Jurkat, Clone E6-1 (cell line): Measurements from ENCODE around the gene PEMT.

ENCODE experiments used
- DNase-seq: peaks from one replicate; pipeline ENCODE4 v3.0.0-alpha.2; 2011; ENCODE audit warnings: low read depth, low spot score
- H3K4me3 ChIP-seq: 2 replicates; pipeline ENCODE4 v1.5.1; 2011; ENCODE audit warnings: mild to moderate bottlenecking, low read length, control low read depth, moderate library complexity

Gene PEMT

GRCh38 chr17:17606416-17607000 is 15.0 kb upstream of the PEMT start:
- DNase-seq, result no peak
- no peak overlapping the region for H3K4me3 ChIP-seq

DNA sequence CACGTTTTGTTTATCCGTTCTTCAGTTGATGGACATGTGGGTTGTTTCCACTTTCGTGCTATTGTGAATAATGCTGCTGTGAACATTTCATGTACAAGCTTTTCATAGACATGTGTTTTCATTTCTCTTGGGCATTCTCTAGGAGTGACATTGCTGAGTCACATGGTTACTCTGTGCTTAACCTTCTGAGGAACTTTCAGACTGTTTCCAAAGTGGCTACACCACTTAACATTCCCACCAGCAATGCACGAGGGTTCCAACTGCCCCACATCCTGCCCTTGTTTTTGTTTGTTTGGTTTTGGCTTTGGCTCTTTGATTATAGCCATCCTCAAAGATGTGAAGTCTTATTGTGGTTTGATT is 14.2 kb upstream of the PEMT start:
- DNase-seq, result no peak

GRCh38 chr17:17605083-17605728 is 13.7 kb upstream of the PEMT start:
- DNase-seq, result no peak
- H3K4me3 ChIP-seq, result no peak overlapping the region

More for the DNA sequence above, 14.2 kb upstream of the PEMT start:
- no peak overlapping the region for H3K4me3 ChIP-seq

- no peak for DNase-seq
- H3K4me3 ChIP-seq, result no peak overlapping the region
These were observed 12.4 kb upstream of the PEMT start for GRCh38 chr17:17603895-17604225.

DNA sequence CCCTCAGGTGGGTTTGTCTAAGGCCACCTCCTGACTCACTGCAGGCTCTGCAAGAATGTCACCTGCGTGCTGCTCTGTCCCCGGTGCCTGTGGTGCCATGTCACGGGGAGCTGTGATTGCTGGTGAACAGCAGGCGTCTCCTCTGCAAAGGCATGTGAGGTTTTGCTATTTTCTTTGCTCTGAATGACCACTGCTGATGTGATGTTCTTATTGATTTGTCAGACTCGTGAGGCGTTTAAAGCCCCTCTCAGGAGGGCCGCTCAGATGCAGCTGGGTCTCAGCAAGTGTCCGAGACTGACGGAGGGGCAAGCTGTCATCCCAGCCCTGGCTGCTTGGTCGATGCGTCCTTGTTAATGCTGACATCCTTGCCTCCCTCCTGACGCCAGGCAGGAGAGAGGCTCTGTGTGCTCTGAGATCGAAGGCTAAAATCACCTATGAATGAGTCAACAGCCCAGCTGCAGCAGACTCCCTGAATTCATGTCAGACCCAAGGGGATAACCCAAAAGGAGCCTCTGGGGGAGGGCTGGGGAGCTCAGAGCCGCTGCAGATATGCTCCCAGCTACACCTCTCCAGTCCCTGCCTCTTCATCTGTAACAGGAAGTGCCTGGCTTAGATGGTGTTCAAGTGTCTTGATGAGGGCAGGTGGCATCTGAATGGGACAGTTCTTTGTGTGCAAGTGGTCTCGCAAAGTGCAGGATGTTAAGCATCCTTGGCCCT is 11.8 kb upstream of the PEMT start:
- DNase-seq, result peak; percentile 39
- H3K4me3 ChIP-seq, result no peak overlapping the region

- DNase-seq, result no peak
- no peak overlapping the region for H3K4me3 ChIP-seq
These were observed 8.5 kb upstream of the PEMT start for GRCh38 chr17:17599965-17600364.

DNA sequence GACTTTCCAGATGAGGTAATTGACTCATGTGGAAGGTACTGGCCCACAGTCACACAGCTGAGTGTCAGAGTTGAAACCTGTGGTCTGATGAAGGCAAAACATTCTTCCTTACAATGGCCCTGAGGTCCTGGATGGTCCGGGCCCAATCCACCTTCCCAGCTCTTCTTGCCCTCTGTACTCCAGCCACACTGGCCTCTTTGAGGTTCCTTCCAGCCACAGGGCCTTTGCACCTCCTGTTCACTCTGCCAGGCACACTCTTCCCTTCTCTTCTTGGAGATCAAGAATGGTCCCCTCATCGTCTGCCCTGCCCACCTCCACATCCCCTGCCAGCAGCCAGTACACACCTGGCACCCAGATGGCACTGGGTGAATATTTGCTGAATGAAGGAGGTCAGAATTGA is 6.5 kb upstream of the PEMT start:
- no peak overlapping the region for H3K4me3 ChIP-seq
- DNase-seq, result no peak

GRCh38 chr17:17595755-17596154 is 4.2 kb upstream of the PEMT start:
- no peak for DNase-seq
- no peak overlapping the region for H3K4me3 ChIP-seq

DNA sequence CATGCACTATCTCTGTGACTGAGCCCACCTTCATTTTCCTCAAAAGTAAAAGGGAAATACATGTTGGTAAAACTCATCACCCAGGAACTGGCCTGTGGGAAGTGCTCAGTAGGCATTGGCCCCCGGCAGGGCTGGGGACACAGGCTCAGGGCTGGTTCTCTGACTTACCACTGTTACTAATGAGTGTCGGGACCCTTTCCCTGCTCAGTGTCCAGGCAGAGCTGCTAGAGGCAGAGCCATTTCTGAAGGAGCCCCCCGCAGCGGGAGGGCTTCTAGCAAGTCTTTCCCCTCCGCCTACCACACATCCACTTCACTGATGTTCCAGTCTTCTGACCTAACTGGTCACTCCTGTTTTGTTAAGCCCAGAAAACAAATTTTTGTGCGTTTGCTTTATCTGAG is 1.7 kb upstream of the PEMT start:
- H3K4me3 ChIP-seq, result no peak overlapping the region; the same call in 1 of the 2 replicates
- DNase-seq, result no peak

- no peak for DNase-seq
- H3K4me3 ChIP-seq, result peak overlapping the region; percentile 94
These were observed 589 bp downstream of the PEMT start for GRCh38 chr17:17590883-17591354.

GRCh38 chr17:17590141-17590751 is 1.3 kb downstream of the PEMT start:
- no peak for DNase-seq
- H3K4me3 ChIP-seq, result peak overlapping the region; percentile 94

DNA sequence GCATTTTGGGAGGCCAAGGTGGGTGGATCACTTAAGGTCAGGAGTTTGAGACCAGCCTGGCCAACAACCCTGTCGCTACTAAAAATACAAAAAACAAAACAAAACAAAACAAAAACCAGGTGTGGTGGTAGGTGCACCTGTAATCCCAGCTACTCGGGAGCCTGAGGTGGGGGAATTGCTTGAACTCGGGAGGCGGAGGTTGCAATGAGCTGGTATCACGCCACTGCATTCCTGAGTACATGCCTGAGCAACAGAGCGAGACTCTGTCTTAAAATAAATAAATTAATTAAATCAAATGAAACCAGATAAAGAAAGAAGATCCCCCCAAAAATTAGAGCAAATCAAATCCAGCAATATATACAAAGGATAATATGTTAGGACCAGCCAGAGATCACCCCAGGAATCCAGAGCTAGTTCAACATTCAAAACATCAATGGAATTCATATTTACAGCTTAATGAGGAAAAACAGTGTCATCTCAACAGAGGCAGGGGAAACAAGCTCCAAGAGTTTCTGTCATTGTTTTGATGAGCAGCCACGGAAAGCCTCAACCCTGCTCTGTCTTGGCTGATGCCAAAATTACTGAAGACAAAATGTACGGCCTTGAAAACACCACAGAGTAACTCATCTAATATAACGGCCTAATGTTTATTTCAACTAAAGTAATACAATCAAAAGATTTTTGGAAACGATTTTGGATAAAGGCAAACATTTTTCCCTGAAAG is 3.7 kb downstream of the PEMT start:
- DNase-seq, result no peak
- H3K4me3 ChIP-seq, result no peak overlapping the region

DNA sequence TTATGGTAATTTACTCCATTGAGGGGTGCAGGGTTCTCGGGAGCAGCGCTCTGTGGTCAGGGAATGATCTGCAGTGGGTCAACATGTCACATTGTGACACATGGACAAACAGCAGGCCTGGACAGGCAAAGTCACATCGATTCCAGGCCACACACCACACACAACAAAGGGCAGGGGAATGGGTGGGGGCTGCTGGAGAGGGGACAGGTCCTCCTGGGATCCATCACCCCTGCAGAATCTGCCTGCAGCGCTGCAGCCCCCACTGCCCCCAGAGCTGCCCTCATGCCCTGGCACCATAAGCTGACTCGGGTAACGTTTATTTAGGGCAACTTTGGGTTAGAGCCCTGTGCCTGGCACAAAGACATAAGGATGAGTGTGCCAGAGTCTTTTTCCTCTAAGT is 9.1 kb downstream of the PEMT start:
- no peak overlapping the region for H3K4me3 ChIP-seq
- no peak for DNase-seq

DNA sequence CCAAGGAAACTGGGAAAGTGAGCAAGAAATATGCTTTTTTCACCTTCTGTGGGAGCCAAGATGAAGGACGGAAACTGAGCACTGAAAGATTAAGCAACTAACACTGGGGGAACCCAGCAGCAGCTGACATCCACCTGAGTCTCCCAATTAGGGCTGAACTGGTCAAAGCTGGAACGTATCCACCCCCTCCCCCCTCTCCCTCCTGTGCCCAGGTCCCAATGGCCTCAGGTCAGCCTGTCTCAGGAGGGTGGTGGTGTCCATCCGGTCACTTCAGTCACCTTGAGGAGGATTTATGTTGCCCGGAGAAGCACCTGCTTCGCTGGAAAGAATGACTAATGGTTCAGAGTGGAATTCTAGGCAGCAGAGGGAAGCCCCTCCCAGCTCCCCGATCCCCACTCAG is 10.0 kb downstream of the PEMT start:
- H3K4me3 ChIP-seq, result no peak overlapping the region
- DNase-seq, result no peak

DNA sequence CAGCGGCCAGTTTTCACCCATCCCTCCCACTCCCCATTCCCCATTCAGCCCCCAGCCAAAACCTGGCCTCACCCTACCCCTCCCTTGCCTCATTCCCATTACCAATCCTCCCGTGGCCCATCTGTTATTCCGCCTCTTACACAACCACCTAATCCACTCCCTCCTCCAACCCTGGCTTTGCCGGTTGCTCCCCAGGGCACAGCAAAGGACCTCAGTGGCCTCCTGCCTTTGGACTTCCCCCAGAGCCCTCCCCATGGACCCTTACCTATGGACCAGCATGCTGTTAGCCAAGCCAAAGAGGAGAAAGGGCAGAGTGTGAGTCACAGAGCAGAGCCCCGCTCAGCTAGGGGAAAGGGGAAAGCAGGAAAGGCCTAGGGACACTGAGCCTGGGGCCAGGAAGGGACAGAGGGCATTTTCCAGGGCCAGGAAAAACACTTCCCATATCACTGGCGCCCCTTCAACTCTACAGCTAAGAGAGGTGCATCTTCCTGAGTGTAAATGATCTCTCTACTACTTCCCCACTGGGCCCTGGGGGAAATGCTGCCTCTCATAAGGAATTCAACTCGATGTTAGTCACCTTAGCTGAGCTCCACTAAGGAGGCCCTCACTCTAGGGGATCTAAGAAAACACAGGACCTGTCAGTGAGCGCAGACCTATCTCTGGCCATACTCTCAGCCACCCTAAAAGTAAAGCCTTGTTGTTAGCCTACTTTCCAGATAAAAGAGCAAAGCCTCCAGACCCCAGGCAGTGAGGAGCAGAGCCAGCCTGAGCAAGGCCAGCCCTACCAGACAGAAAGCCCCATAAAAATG is 10.6 kb downstream of the PEMT start:
- no peak for DNase-seq
- no peak overlapping the region for H3K4me3 ChIP-seq

- no peak for DNase-seq
- no peak overlapping the region for H3K4me3 ChIP-seq
These were observed 11.8 kb downstream of the PEMT start for GRCh38 chr17:17579691-17580090.

- no peak for DNase-seq
- H3K4me3 ChIP-seq, result no peak overlapping the region
These were observed 14.1 kb downstream of the PEMT start for GRCh38 chr17:17577373-17577772.

- DNase-seq, result no peak
- H3K4me3 ChIP-seq, result no peak overlapping the region
These were observed 14.7 kb downstream of the PEMT start for GRCh38 chr17:17576772-17577234.
